Parathyroid adenoma (tissue), 2 donors: ENCODE data around the gene DUSP2.

Source experiments
- H2AFZ ChIP-seq: fragments of 300-600 bp; sonication (generic); one replicate; pipeline ENCODE4 v1.7.0; 2017; ENCODE audit warnings: antibody characterized with exemption, mild to moderate bottlenecking
- H3K27ac ChIP-seq: fragments of 300-600 bp; sonication (generic); one replicate; pipeline ENCODE4 v1.7.0; 2017
- H3K27me3 ChIP-seq: fragments of 300-600 bp; sonication (generic); one replicate; pipeline ENCODE4 v1.7.0; 2017; ENCODE audit warnings: low read length; ENCODE audit not compliant: control insufficient read depth, insufficient read depth
- H3K36me3 ChIP-seq: fragments of 300-600 bp; sonication (generic); one replicate; pipeline ENCODE4 v1.7.0; 2017; ENCODE audit warnings: low read length; ENCODE audit not compliant: control insufficient read depth, insufficient read depth
- H3K4me1 ChIP-seq: fragments of 300-600 bp; sonication (generic); one replicate; pipeline ENCODE4 v1.7.0; 2017; ENCODE audit warnings: control low read depth
- H3K4me2 ChIP-seq: fragments of 300-600 bp; sonication (generic); one replicate; pipeline ENCODE4 v1.7.0; 2017; ENCODE audit warnings: low read length
- H3K4me3 ChIP-seq: fragments of 300-600 bp; sonication (generic); one replicate; pipeline ENCODE4 v1.7.0; 2017; ENCODE audit warnings: low read depth, low read length
- H3K79me2 ChIP-seq: fragments of 300-600 bp; sonication (generic); one replicate; pipeline ENCODE4 v1.7.0; 2017; ENCODE audit warnings: control low read depth
- H3K9ac ChIP-seq: fragments of 300-600 bp; sonication (generic); one replicate; pipeline ENCODE4 v1.7.0; 2017; ENCODE audit warnings: mild to moderate bottlenecking
- H3K9me3 ChIP-seq: fragments of 300-600 bp; sonication (generic); one replicate; pipeline ENCODE4 v1.7.0; 2017; ENCODE audit warnings: low read length; ENCODE audit not compliant: control insufficient read depth
- TF ChIP-seq, protein P1 (sequence below): fragments of 300-600 bp; sonication (generic); IDR thresholded peaks from one replicate; pipeline ENCODE4 v1.7.0; 2017; ENCODE audit warnings: antibody characterized with exemption, mild to moderate bottlenecking
- donor health status: primary hyperparathyroidism.

Gene DUSP2

DNA sequence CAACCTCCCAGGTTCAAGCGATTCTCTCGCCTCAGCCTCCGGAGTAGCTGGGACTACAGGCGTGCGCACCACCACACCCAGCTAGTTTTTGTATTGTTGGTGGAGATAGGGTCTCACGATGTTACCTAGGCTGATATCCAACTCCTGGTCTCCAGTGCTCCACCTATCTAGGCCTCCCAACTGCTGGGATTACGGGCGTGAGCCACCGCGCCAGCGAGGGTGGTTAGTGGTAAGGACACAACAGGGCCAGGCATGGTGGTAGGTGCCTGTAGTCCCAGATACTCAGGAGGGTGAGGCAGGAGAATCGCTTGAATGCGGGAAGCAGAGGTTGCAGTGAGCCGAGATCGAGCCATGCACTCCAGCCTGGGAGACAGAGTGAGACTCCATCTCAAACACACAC lies 26.6 kb upstream of the DUSP2 start:
- Histone ChIP-seq H2AFZ (no peak overlapping the region), H3K9me3 (no peaks in the 10 kb centered on the region), H3K27me3 (no peaks in the 10 kb centered on the region), H3K36me3 (no peaks in the 10 kb centered on the region), H3K79me2 (no peaks in the 10 kb centered on the region), H3K27ac (no peak overlapping the region), H3K9ac (no peak overlapping the region), H3K4me3 (no peak overlapping the region), H3K4me1 (no peaks in the 10 kb centered on the region), H3K4me2 (no peak overlapping the region)
- TF ChIP-seq, protein P1, sequence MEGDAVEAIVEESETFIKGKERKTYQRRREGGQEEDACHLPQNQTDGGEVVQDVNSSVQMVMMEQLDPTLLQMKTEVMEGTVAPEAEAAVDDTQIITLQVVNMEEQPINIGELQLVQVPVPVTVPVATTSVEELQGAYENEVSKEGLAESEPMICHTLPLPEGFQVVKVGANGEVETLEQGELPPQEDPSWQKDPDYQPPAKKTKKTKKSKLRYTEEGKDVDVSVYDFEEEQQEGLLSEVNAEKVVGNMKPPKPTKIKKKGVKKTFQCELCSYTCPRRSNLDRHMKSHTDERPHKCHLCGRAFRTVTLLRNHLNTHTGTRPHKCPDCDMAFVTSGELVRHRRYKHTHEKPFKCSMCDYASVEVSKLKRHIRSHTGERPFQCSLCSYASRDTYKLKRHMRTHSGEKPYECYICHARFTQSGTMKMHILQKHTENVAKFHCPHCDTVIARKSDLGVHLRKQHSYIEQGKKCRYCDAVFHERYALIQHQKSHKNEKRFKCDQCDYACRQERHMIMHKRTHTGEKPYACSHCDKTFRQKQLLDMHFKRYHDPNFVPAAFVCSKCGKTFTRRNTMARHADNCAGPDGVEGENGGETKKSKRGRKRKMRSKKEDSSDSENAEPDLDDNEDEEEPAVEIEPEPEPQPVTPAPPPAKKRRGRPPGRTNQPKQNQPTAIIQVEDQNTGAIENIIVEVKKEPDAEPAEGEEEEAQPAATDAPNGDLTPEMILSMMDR = no peak

DNA sequence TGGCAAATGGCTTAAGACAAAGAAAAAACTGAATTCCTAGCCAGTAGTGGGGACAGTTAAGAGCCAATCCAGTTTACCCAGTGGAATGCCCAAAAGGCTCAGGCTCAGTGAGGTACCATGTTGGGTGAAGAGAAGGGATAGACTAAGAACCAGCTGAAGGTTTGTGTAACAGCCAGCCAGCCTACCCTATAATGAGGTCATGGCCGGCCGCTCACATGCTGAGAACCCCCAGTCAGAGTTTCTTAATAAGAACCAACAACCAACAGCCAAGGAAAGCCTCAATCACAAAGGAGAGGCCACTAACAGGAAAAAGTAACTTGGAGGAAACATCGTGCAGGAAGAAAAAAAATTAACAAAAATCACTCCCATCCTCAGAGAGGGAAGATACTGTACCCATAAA lies 25.4 kb upstream of the DUSP2 start:
- H3K36me3 ChIP-seq = no peaks in the 10 kb centered on the region
- TF ChIP-seq, protein P1 = no peak
- no peaks in the 10 kb centered on the region for H3K4me1 ChIP-seq
- no peak overlapping the region for H3K27ac ChIP-seq
- no peak overlapping the region for H3K4me3 ChIP-seq
- H3K9ac ChIP-seq = no peak overlapping the region
- no peaks in the 10 kb centered on the region for H3K9me3 ChIP-seq
- no peaks in the 10 kb centered on the region for H3K79me2 ChIP-seq
- no peaks in the 10 kb centered on the region for H3K27me3 ChIP-seq
- no peak overlapping the region for H3K4me2 ChIP-seq
- no peak overlapping the region for H2AFZ ChIP-seq

GRCh38 chr2:96169868-96170507 lies 24.7 kb upstream of the DUSP2 start:
- Histone ChIP-seq H3K36me3 (no peaks in the 10 kb centered on the region), H3K9ac (no peak overlapping the region), H3K4me1 (no peaks in the 10 kb centered on the region), H3K27me3 (no peaks in the 10 kb centered on the region), H3K9me3 (no peaks in the 10 kb centered on the region), H3K27ac (no peak overlapping the region), H2AFZ (no peak overlapping the region), H3K4me3 (no peak overlapping the region), H3K79me2 (no peaks in the 10 kb centered on the region), H3K4me2 (no peak overlapping the region)
- TF ChIP-seq, protein P1 = no peak

DNA sequence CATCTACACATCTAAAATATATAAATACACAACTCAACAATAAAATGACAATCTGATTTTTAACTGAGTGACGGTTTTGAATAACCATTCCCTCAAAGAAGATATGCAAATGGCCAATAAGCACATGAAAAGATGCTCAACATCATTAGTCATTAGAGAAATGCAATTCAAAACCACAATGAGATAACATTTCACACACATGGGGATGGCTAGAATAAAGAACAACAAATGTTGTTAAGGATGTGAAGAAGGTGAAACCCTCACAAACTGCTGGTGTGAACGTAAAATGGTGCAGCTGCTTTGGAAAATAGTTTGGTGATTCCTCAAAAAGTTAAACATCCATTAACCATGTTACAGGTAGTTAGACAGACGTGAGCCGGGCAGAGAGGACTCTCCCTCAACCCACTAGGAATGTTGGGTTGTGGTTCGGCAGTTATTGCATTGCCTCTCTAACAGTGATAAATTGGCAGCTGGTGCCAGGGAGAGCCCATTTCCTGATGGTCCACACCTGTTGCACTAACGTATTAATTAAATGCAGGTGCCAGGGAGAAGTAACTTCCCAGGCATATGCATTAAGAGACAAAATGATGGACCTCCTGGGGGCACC lies 22.3 kb upstream of the DUSP2 start:
- Histone ChIP-seq H3K27ac (no peak overlapping the region), H3K9ac (no peak overlapping the region)
- TF ChIP-seq, protein P1 = no peak

More for the DNA sequence above, 22.3 kb upstream of the DUSP2 start:
- H2AFZ ChIP-seq = no peak overlapping the region
- H3K36me3 ChIP-seq = no peaks in the 10 kb centered on the region
- no peaks in the 10 kb centered on the region for H3K9me3 ChIP-seq
- no peak overlapping the region for H3K4me3 ChIP-seq
- H3K27me3 ChIP-seq = no peaks in the 10 kb centered on the region
- no peaks in the 10 kb centered on the region for H3K4me1 ChIP-seq
- H3K79me2 ChIP-seq = no peaks in the 10 kb centered on the region
- no peak overlapping the region for H3K4me2 ChIP-seq
